Loucy (cell line): ENCODE results near the gene BTBD9.

Experiments used
- H2AFZ ChIP-seq: fragments of 200-600 bp; sonication (generic); 2 replicates; pipeline ENCODE4 v1.6.0; 2016; ENCODE audit warnings: antibody characterized with exemption, mild to moderate bottlenecking, low read length, moderate library complexity
- H3F3A ChIP-seq: fragments of 200-600 bp; 2 replicates; pipeline ENCODE4 v1.6.0; 2016; ENCODE audit warnings: antibody characterized with exemption, low read depth, mild to moderate bottlenecking
- H3K27me3 ChIP-seq: fragments of 200-600 bp; sonication (generic); 2 replicates; pipeline ENCODE4 v1.6.1; 2014; ENCODE audit warnings: low read length, mild to moderate bottlenecking; ENCODE audit not compliant: insufficient read depth, poor library complexity, severe bottlenecking
- H3K36me3 ChIP-seq: fragments of 200-600 bp; sonication (generic); 2 replicates; pipeline ENCODE4 v1.6.1; 2016; ENCODE audit warnings: low read length; ENCODE audit not compliant: insufficient read depth
- H3K4me1 ChIP-seq: fragments of 200-600 bp; sonication (generic); 2 replicates; pipeline ENCODE4 v1.5.1; 2014; ENCODE audit warnings: low read length, mild to moderate bottlenecking; ENCODE audit not compliant: insufficient read depth, poor library complexity, severe bottlenecking
- H3K4me2 ChIP-seq: fragments of 200-600 bp; sonication (generic); 2 replicates; pipeline ENCODE4 v1.6.0; 2014; ENCODE audit warnings: antibody characterized with exemption, low read length, low read depth, mild to moderate bottlenecking; ENCODE audit not compliant: poor library complexity, severe bottlenecking
- H3K4me3 ChIP-seq: fragments of 200-600 bp; sonication (generic); 2 replicates; pipeline ENCODE4 v1.5.1; 2014; ENCODE audit warnings: low read length, mild to moderate bottlenecking, mixed read lengths; ENCODE audit not compliant: poor library complexity, severe bottlenecking
- H3K79me2 ChIP-seq: fragments of 200-600 bp; sonication (generic); 2 replicates; pipeline ENCODE4 v1.6.1; 2014; ENCODE audit warnings: low read length; ENCODE audit not compliant: insufficient read depth
- H3K9ac ChIP-seq: fragments of 200-600 bp; sonication (generic); 2 replicates; pipeline ENCODE4 v1.6.0; 2014; ENCODE audit warnings: mild to moderate bottlenecking, low read depth, low read length, moderate library complexity; ENCODE audit not compliant: poor library complexity, severe bottlenecking
- H3K9me2 ChIP-seq: fragments of 200-600 bp; sonication (generic); replicated peaks from 2 replicates; pipeline ENCODE4 v1.6.1; 2016; ENCODE audit warnings: low read depth, low read length, mixed read lengths
- H3K9me3 ChIP-seq: fragments of 200-600 bp; sonication (generic); 2 replicates; pipeline ENCODE4 v1.6.1; 2014; ENCODE audit warnings: mild to moderate bottlenecking, antibody characterized with exemption, low read length, low read depth; ENCODE audit not compliant: insufficient read depth
- H4K20me1 ChIP-seq: fragments of 200-600 bp; sonication (generic); 2 replicates; pipeline ENCODE4 v1.6.0; 2014; ENCODE audit warnings: antibody characterized with exemption, low read length, mild to moderate bottlenecking; ENCODE audit not compliant: insufficient read depth, poor library complexity, severe bottlenecking
- EZH2phosphoT487 ChIP-seq: fragments of 200-600 bp; IDR thresholded peaks from 2 replicates; pipeline ENCODE4 v1.6.1; 2018; ENCODE audit warnings: antibody characterized with exemption, mild to moderate bottlenecking, moderate library complexity, borderline replicate concordance
- TF ChIP-seq, protein P1 (sequence below): fragments of 200-600 bp; sonication (generic); conservative IDR thresholded peaks from 2 replicates; pipeline ENCODE4 v1.5.1; 2014; ENCODE audit warnings: mild to moderate bottlenecking, antibody characterized with exemption, low read length

BTBD9 gene

GRCh38 chr6:38148606-38149005 lies 491.1 kb downstream of the BTBD9 start:
- H3K36me3 ChIP-seq, result peaks cover 22% of the 10 kb centered on the region; the same call in 1 of the 2 replicates
- H3K4me3 ChIP-seq, result no peak overlapping the region
- no peaks in the 10 kb centered on the region for H3F3A ChIP-seq
- H3K4me1 ChIP-seq, result no peaks in the 10 kb centered on the region
- H3K9ac ChIP-seq, result no peak overlapping the region
- no peak overlapping the region for H3K4me2 ChIP-seq
- H2AFZ ChIP-seq, result no peak overlapping the region
- no peaks in the 10 kb centered on the region for H4K20me1 ChIP-seq
- TF ChIP-seq, protein P1, sequence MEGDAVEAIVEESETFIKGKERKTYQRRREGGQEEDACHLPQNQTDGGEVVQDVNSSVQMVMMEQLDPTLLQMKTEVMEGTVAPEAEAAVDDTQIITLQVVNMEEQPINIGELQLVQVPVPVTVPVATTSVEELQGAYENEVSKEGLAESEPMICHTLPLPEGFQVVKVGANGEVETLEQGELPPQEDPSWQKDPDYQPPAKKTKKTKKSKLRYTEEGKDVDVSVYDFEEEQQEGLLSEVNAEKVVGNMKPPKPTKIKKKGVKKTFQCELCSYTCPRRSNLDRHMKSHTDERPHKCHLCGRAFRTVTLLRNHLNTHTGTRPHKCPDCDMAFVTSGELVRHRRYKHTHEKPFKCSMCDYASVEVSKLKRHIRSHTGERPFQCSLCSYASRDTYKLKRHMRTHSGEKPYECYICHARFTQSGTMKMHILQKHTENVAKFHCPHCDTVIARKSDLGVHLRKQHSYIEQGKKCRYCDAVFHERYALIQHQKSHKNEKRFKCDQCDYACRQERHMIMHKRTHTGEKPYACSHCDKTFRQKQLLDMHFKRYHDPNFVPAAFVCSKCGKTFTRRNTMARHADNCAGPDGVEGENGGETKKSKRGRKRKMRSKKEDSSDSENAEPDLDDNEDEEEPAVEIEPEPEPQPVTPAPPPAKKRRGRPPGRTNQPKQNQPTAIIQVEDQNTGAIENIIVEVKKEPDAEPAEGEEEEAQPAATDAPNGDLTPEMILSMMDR, result no peak
- no peak for TF ChIP-seq EZH2phosphoT487
- no peaks in the 10 kb centered on the region for H3K27me3 ChIP-seq
- no peaks in the 10 kb centered on the region; the same call in 1 of the 2 replicates for H3K79me2 ChIP-seq
- H3K9me3 ChIP-seq, result no peaks in the 10 kb centered on the region
- H3K9me2 ChIP-seq, result no peaks in the 10 kb centered on the region

DNA sequence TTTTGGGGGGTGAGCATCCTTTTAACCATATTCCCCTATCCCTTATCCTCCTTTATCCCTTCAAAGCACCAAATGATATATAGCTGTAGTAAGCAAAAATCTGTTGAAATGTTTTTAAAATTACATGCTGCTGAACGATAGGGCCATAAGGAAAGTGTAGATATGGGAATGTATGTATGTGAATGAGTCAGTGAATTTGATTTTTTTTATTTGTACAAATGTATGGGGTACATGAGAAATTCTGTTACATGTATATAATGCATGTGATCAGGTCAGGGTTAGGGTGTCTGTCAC lies 493.0 kb downstream of the BTBD9 start:
- TF ChIP-seq EZH2phosphoT487, result no peak
- TF ChIP-seq, protein P1, result no peak
- H3K36me3 ChIP-seq, result peaks cover 5% of the 10 kb centered on the region; the same call in 1 of the 2 replicates
- H3K4me3 ChIP-seq, result no peak overlapping the region
- no peaks in the 10 kb centered on the region for H3K4me1 ChIP-seq
- no peaks in the 10 kb centered on the region for H4K20me1 ChIP-seq
- H3K9me3 ChIP-seq, result no peaks in the 10 kb centered on the region
- no peak overlapping the region for H2AFZ ChIP-seq
- H3K27me3 ChIP-seq, result no peaks in the 10 kb centered on the region
- H3K9ac ChIP-seq, result no peak overlapping the region
- no peaks in the 10 kb centered on the region; the same call in 1 of the 2 replicates for H3K79me2 ChIP-seq
- H3K9me2 ChIP-seq, result no peaks in the 10 kb centered on the region
- no peaks in the 10 kb centered on the region for H3F3A ChIP-seq
- H3K4me2 ChIP-seq, result no peak overlapping the region

- no peak overlapping the region for H3K4me2 ChIP-seq
- no peak for TF ChIP-seq EZH2phosphoT487
- TF ChIP-seq, protein P1, result no peak
- no peak overlapping the region for H3K4me3 ChIP-seq
- H4K20me1 ChIP-seq, result no peaks in the 10 kb centered on the region
- H2AFZ ChIP-seq, result no peak overlapping the region
- H3F3A ChIP-seq, result no peaks in the 10 kb centered on the region
- no peaks in the 10 kb centered on the region for H3K4me1 ChIP-seq
- H3K79me2 ChIP-seq, result no peaks in the 10 kb centered on the region; the same call in 1 of the 2 replicates
- H3K27me3 ChIP-seq, result no peaks in the 10 kb centered on the region
- H3K9ac ChIP-seq, result no peak overlapping the region
- H3K9me2 ChIP-seq, result no peaks in the 10 kb centered on the region
- H3K9me3 ChIP-seq, result no peaks in the 10 kb centered on the region
- peaks cover 5% of the 10 kb centered on the region; the same call in 1 of the 2 replicates for H3K36me3 ChIP-seq
These were observed 493.6 kb downstream of the BTBD9 start for GRCh38 chr6:38146021-38146733.
